Lower leg skin (tissue), 4 donors: Measurements from ENCODE around the gene HYAL2. TPM values are rescaled to one million over a fixed set of nuclear protein-coding genes. Genes with fewer than 3 reads are reported as not detected.

Source experiments
- DNase-seq, 2 donors: peaks; one replicate each; pipeline ENCODE4 v3.0.0-alpha.2; 2019; ENCODE audit warnings: low spot score in 2 of 2
- H3K4me3 ChIP-seq: fragments of 200-600 bp; sonication (generic); 2 replicates; pipeline ENCODE4 v1.5.1; 2017; ENCODE audit warnings: mild to moderate bottlenecking, low read depth; ENCODE audit not compliant: poor library complexity, severe bottlenecking
- POLR2A ChIP-seq, 2 donors: fragments of 450-650 bp; IDR thresholded peaks; one replicate each; pipeline ENCODE4 v1.6.1; 2016 to 2017; ENCODE audit warnings: antibody characterized with exemption in 2 of 2, mild to moderate bottlenecking in 1 of 2, moderate library complexity in 1 of 2
- WGBS, 2 donors: methylation state at CpG; one replicate each; pipeline ENCODE4 v1.1.5; 2018; 5-methylcytosine and 5-hydroxymethylcytosine counted together
- intact Hi-C: fragments of 100-400 bp; cut with DNase I; formaldehyde crosslinking; loops from one replicate; pipeline ENCODE4 v1.15.0; 2023; ENCODE audit warnings: low total_unique reads
- total RNA-seq, 4 donors: library from RNA; depleted of rRNA; stranded (reverse); fragments of >200 nt; gene quantifications; one replicate each; pipeline ENCODE4 v1.1.0, GENCODE V29; 2016
- TF ChIP-seq, protein P1 (sequence below), 3 donors: fragments of 450-650 bp; IDR thresholded peaks; one replicate each; pipeline ENCODE4 v1.5.1; 2016; ENCODE audit warnings: antibody characterized with exemption in 3 of 3, mild to moderate bottlenecking in 3 of 3, moderate library complexity in 2 of 3

HYAL2 gene
- total RNA-seq, 4 donors from 2014 or later, result 44.1 to 95.7 (median 72.9) TPM

DNA sequence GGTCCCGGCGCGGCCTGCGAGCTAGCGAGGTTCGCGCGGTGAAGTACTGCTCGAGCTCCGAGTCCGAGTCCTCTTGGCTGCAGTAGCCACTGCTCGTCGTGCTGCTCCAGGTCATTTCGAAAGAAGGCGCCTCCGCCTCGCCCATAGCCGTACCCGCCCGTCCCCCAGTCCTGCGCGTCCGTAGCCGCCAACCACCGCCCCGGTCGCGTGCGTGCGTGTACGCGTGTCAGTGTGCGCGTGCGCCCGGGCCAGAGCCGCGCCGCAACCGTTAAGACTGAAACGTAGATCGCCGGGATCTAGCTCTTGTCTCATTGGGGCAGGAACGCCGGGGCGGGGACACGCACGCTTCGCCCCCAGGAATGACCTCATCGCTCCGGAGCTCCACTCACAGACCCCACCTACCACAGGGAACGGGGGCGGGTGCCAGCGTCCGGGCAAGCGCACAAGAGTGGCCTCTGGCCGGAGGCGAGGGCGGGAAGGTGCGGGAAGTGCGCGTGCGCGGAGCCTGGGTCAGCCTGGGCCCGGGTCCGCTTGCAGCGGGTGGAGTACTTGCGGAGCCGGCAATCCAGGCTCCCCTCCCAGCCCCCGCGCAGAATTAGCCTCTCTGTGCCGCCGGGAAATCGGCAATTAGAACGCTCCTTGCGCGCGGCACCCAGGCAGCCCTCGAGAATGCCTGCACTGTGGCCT lies 14.8 kb upstream of the HYAL2 start:
- 0 to 2% methylated on average over 10 to 38 of the region's 79 CpGs for WGBS, 2 donors
- peak; percentile 99 to 100 for DNase-seq
- intact Hi-C loops, result no loop called here
- TF ChIP-seq POLR2A (IDR thresholded peaks at IDR 0.05), result peak in 1 of 2 donors; percentile 18
- TF ChIP-seq, protein P1, sequence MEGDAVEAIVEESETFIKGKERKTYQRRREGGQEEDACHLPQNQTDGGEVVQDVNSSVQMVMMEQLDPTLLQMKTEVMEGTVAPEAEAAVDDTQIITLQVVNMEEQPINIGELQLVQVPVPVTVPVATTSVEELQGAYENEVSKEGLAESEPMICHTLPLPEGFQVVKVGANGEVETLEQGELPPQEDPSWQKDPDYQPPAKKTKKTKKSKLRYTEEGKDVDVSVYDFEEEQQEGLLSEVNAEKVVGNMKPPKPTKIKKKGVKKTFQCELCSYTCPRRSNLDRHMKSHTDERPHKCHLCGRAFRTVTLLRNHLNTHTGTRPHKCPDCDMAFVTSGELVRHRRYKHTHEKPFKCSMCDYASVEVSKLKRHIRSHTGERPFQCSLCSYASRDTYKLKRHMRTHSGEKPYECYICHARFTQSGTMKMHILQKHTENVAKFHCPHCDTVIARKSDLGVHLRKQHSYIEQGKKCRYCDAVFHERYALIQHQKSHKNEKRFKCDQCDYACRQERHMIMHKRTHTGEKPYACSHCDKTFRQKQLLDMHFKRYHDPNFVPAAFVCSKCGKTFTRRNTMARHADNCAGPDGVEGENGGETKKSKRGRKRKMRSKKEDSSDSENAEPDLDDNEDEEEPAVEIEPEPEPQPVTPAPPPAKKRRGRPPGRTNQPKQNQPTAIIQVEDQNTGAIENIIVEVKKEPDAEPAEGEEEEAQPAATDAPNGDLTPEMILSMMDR (IDR thresholded peaks at IDR 0.05), result no peak
- H3K4me3 ChIP-seq, result peak overlapping the region; percentile 60

DNA sequence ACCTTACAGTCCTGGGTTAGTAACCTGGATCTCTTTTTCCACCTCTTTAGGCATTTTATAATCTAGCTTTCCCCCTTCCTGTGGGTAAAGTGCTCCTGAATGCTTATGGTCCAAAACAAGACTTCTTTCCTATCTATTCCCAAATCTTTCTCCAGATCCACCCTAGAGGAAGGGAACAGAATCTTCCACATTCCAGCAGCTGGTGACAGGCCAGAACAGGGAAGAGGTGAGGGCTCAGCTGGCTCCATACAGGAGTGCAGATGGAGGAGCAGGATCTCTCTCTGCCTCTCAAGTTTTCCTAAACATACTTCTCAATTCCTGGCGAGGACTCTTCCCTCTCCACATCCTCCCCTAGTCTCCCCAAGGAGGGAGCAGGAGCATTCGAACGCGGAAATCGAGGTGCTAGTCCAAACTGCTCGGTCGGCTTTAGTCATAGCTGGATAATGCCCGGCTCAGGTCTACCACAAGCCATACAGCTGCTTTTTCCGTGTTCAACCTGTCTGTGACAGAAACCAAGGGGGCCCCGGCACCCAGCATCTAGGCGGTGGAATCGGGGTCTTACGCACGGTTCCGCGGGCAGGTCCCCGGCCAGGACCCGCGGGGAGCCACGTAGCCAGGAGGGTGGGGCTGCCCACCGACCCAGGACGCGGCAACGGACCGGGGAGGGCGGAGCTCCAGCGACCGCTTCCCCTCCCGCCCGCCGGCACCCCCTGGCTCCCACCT lies 14.1 kb upstream of the HYAL2 start:
- intact Hi-C loops, result no loop called here
- H3K4me3 ChIP-seq, result peak overlapping the region; percentile 60
- 1 to 11% methylated on average over 6 to 28 of the region's 31 CpGs for WGBS, 2 donors
- no peak for DNase-seq
- TF ChIP-seq, protein P1 (IDR thresholded peaks at IDR 0.05), result no peak
- no peak for TF ChIP-seq POLR2A (IDR thresholded peaks at IDR 0.05)

DNA sequence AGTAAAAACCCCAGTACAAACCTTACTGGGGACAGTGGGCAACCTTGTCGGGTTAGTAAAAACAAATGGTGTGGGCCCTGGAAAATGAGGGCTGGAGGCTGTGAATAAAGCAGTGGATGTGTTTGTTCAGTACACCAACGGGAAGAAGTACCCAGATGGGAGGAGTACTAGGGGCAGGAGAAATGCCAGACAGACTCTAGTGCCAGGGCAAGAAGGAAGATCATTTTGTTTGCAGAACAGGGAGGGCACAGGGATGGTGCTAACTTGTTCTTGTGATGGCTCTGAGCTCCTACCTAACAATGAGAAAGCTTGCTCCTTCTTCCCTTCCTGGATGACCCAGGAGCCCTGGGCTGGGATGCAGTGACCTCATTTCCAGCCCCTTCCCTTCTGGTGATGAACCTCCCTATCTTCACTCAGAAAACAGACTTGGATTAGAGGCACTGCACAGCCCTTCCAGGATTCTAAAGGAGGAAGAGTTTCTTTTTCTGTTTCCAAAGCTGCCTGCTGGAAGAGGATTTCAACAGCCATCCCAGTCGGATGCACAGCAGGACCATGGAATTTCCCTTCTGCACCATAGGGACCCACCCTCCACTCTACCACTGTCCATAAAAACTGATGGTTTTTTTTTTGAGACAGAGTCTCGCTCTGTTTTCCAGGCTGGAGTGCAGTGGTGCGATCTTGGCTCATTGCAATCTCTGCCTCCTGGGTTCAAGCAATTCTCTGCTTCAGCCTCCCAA lies 12.0 kb upstream of the HYAL2 start:
- no peak overlapping the region for H3K4me3 ChIP-seq
- no peak for DNase-seq
- intact Hi-C loops, result no loop called here
- 45 to 57% methylated on average over 5 of the region's 5 CpGs for WGBS, 2 donors
- no peak for TF ChIP-seq POLR2A (IDR thresholded peaks at IDR 0.05)
- TF ChIP-seq, protein P1 (IDR thresholded peaks at IDR 0.05), result no peak

DNA sequence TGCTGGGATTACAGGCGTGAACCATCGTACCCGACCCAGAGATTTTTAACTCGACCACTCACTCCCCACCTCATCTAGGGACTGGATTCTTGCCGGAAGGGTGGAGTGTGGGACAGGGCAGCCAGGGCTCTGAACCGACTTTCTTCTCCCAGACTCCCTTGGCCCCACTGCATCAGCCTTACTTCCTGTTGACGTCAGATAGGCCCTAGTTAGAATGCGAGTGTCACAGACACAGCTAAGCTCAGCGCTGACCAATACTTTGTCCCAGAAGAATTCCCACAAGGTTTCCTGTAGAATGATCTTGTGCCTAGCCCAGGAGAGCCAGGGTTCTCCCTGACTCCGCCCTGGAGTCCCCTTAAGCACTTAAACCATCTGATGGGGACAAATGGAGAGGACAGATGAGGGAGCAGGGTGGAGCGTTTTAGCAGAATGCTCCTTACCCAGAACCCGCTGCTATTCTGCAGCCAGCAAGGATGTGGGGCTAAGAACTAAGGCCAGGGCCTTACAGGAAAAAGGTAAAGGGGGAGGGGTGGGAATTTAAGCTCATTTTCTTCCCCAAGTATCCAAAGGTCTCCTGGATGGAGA lies 11.3 kb upstream of the HYAL2 start:
- DNase-seq, result no peak
- TF ChIP-seq, protein P1 (IDR thresholded peaks at IDR 0.05), result no peak
- TF ChIP-seq POLR2A (IDR thresholded peaks at IDR 0.05), result no peak
- H3K4me3 ChIP-seq, result no peak overlapping the region
- 44 to 60% methylated on average over 12 of the region's 12 CpGs for WGBS, 2 donors
- intact Hi-C loops, result no loop called here

DNA sequence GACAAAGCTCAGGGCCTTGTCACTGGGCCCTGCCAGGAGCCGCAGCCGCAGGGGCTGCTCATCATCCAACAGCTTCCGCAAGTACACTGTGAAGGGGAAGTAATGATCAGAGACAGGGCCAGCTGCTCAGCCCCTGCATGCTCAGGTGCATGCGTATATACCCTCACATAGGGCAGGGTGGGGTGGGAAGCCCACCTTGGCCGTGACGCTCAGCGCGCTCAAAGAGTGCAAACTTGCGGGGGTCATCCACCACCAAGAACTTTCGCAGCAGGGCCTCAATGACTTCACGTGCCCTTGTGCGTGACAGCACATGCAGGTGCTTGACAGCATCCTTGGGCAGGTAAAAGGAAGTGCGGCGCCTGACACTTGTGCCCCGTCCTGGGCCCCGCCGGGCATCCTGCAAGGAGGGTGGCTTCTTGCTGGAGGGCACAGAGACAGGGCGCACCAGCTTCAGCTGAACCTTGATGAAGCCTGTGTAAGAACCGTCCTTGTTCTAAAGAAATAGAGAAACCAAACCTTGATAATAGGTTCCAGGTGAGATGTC lies 8.9 kb upstream of the HYAL2 start:
- H3K4me3 ChIP-seq, result no peak overlapping the region
- 90 to 95% methylated on average over 19 of the region's 19 CpGs for WGBS, 2 donors
- DNase-seq, result no peak
- no peak for TF ChIP-seq POLR2A (IDR thresholded peaks at IDR 0.05)
- TF ChIP-seq, protein P1 (IDR thresholded peaks at IDR 0.05), result no peak
- intact Hi-C loops, result no loop called here
